SK-N-MC (cell line): ENCODE results near the gene CRMP1.

Experiments
- EZH2 ChIP-seq: fragments of 200-600 bp; sonication (generic); IDR thresholded peaks from one replicate; pipeline ENCODE4 v1.6.1; 2017; ENCODE audit warnings: antibody characterized with exemption
- POLR2AphosphoS5 ChIP-seq: IDR thresholded peaks from 2 replicates; pipeline ENCODE4 v1.6.1; 2012; ENCODE audit warnings: mild to moderate bottlenecking, low read depth, low read length, borderline replicate concordance

- no peak for TF ChIP-seq EZH2
- no peak for TF ChIP-seq POLR2AphosphoS5
Measured at GRCh38 chr4:5816101-5816500, 76.8 kb downstream of the CRMP1 start.
